ENCODE measurements around the gene TRIM61.

GRCh38 chr4:164948975-164949374 is 28.5 kb downstream of the TRIM61 start:
- no peak for TF ChIP-seq E2F6 (IDR thresholded peaks at IDR 0.05; ENCODE audit: borderline replicate concordance, low read depth)
- TF ChIP-seq HOXA7 (CRISPR knock-in tag; IDR thresholded peaks at IDR 0.05) = no peak
- TF ChIP-seq, protein P1, sequence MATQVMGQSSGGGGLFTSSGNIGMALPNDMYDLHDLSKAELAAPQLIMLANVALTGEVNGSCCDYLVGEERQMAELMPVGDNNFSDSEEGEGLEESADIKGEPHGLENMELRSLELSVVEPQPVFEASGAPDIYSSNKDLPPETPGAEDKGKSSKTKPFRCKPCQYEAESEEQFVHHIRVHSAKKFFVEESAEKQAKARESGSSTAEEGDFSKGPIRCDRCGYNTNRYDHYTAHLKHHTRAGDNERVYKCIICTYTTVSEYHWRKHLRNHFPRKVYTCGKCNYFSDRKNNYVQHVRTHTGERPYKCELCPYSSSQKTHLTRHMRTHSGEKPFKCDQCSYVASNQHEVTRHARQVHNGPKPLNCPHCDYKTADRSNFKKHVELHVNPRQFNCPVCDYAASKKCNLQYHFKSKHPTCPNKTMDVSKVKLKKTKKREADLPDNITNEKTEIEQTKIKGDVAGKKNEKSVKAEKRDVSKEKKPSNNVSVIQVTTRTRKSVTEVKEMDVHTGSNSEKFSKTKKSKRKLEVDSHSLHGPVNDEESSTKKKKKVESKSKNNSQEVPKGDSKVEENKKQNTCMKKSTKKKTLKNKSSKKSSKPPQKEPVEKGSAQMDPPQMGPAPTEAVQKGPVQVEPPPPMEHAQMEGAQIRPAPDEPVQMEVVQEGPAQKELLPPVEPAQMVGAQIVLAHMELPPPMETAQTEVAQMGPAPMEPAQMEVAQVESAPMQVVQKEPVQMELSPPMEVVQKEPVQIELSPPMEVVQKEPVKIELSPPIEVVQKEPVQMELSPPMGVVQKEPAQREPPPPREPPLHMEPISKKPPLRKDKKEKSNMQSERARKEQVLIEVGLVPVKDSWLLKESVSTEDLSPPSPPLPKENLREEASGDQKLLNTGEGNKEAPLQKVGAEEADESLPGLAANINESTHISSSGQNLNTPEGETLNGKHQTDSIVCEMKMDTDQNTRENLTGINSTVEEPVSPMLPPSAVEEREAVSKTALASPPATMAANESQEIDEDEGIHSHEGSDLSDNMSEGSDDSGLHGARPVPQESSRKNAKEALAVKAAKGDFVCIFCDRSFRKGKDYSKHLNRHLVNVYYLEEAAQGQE (IDR thresholded peaks at IDR 0.05) = no peak
- no peak for TF ChIP-seq SMC3 (IDR thresholded peaks at IDR 0.05)
- TF ChIP-seq CTCF (IDR thresholded peaks at IDR 0.05) = no peak
- TF ChIP-seq TP53 (CRISPR knock-in tag; IDR thresholded peaks at IDR 0.05) = no peak
- TF ChIP-seq MYC (IDR thresholded peaks at IDR 0.05; ENCODE audit: borderline replicate concordance, low read length) = no peak
- no peak for TF ChIP-seq EP300 (IDR thresholded peaks at IDR 0.05)
- TF ChIP-seq MAZ (IDR thresholded peaks at IDR 0.05; ENCODE audit: borderline replicate concordance, low read depth, low read length) = no peak
- no peak for TF ChIP-seq POLR2A (IDR thresholded peaks at IDR 0.05; ENCODE audit: low read length)
- TF ChIP-seq RNF2 (IDR thresholded peaks at IDR 0.05; ENCODE audit: borderline replicate concordance, low read depth) = no peak
- no peak for TF ChIP-seq CEBPB (IDR thresholded peaks at IDR 0.05)

Data from A549 (cell line).